A549 treated with CpdA at 1 μM for 4 hours (cell line): Measurements from ENCODE around the gene FLRT1. TPM values are rescaled to one million over a fixed set of nuclear protein-coding genes. Genes with fewer than 3 reads are reported as not detected.

Experiments used
- total RNA-seq: library from RNA; stranded (reverse); fragments of 200-300 nt; extraction: Qiagen RNA extraction; gene quantifications from 5 replicates; pipeline ENCODE4 v1.2.3, GENCODE V29; 2022; ENCODE audit warnings: low read depth

Gene FLRT1, protein sequence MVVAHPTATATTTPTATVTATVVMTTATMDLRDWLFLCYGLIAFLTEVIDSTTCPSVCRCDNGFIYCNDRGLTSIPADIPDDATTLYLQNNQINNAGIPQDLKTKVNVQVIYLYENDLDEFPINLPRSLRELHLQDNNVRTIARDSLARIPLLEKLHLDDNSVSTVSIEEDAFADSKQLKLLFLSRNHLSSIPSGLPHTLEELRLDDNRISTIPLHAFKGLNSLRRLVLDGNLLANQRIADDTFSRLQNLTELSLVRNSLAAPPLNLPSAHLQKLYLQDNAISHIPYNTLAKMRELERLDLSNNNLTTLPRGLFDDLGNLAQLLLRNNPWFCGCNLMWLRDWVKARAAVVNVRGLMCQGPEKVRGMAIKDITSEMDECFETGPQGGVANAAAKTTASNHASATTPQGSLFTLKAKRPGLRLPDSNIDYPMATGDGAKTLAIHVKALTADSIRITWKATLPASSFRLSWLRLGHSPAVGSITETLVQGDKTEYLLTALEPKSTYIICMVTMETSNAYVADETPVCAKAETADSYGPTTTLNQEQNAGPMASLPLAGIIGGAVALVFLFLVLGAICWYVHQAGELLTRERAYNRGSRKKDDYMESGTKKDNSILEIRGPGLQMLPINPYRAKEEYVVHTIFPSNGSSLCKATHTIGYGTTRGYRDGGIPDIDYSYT
- total RNA-seq, result 0.05 to 0.09 TPM (median 0.08 TPM) in 4 of 5 replicates, not detected in the other

DNA sequence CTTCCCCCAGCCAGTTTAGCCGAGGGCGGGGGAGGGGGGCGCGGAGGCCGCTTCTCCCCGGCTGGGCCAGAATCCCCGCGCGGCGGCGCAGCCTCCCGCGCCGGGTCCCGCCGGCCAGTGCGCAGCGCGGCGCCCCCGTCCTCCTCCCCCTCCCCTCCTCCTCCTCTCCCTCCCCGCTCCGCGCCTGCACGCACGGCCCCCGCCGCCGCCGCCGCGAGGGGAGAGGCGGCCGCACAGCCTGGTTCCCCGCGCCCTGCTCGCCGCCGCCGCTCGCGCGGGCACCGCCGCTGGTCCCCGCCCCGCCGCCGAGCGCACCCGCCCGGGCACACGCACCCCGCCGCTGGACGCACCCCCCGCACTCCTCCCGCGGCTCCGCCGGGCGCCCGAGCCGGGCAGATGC, at the start of gene FLRT1:
Gene FLRT1, plus strand, starts transcription at position 356 of the 400 bp plus-strand sequence. CDS start 80,337 bp downstream, outside the sequence.

DNA sequence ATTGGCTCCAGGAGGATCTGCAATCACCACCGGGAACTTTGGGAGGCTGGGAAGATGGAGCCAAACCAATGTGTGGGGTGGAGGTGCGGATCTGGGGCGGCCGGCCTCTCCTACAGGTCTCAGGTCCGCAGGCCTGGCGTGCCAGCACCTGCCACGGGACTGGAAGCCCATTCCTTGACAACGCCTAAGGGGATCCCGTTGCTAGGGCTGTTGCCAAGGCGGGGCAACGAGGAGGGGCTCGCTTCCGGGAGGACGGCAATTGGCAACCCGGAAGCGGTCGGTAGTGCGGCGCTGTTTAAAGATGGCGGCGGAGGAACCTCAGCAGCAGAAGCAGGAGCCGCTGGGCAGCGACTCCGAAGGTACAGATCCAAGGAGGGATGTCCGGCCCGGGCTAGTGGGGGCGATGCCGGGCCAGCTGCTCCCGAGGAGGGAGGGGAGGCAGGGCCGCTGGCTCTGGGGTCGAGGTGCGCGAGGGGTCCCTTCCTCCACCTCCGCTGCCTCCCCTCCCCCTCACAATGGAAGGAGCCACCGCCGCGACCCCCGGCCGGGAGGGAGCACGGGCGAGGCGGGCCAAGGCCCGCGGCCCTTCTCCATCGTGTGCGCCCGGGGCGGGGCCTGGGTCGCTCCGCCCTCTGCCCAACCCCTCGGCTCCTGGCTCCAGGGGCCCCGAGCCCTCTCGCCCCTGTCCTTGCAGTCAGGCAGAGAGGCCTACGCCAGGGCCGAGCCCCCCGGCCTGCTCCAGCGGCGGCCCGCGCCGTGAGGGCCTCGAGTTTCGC, 49.4 kb upstream of the FLRT1 start, which contains the start of gene OTUB1:
Gene OTUB1, plus strand, starts transcription at position 283 of the 776 bp plus-strand sequence. Its CDS starts 19 bp downstream, at position 302.

Other genes starting within 250 kb of the FLRT1 start
- 37.7 to 55.9 TPM (median 51.5 TPM) in 5 replicates for gene SPINDOC, start 222.5 kb upstream of the FLRT1 start, total RNA-seq
- 22.9 to 26.2 TPM (median 24.3 TPM) in 5 replicates for gene MARK2, start 196.8 kb upstream of the FLRT1 start, total RNA-seq
- gene RCOR2, start 118.8 kb upstream of the FLRT1 start, total RNA-seq, result 0.55 to 1.1 TPM (median 1.0 TPM) in 5 replicates
- gene NAA40, start 96.9 kb upstream of the FLRT1 start, total RNA-seq, result 15.1 to 19.0 TPM (median 18.3 TPM) in 5 replicates
- 629 to 1,059 TPM (median 1,023 TPM) in 5 replicates for gene COX8A, start 61.3 kb upstream of the FLRT1 start, total RNA-seq
- 109 to 134 TPM (median 129 TPM) in 5 replicates for gene OTUB1, start 49.5 kb upstream of the FLRT1 start, total RNA-seq
- 7.6 to 13.8 TPM (median 13.3 TPM) in 5 replicates for gene MACROD1, start 130.2 kb downstream of the FLRT1 start, total RNA-seq
- 265 to 294 TPM (median 293 TPM) in 5 replicates for gene STIP1, start 150.2 kb downstream of the FLRT1 start, total RNA-seq
- 1.6 to 4.1 TPM (median 2.1 TPM) in 5 replicates for gene FERMT3, start 170.8 kb downstream of the FLRT1 start, total RNA-seq
- 18.6 to 27.7 TPM (median 26.4 TPM) in 5 replicates for gene TRPT1, start 190.3 kb downstream of the FLRT1 start, total RNA-seq
- 28.5 to 44.9 TPM (median 38.1 TPM) in 5 replicates for gene NUDT22, start 190.3 kb downstream of the FLRT1 start, total RNA-seq
- gene DNAJC4, start 194.6 kb downstream of the FLRT1 start, total RNA-seq, result 19.4 to 21.3 TPM (median 20.1 TPM) in 5 replicates
- 35.7 to 54.5 TPM (median 51.4 TPM) in 5 replicates for gene VEGFB, start 198.7 kb downstream of the FLRT1 start, total RNA-seq
- 125 to 150 TPM (median 146 TPM) in 5 replicates for gene FKBP2, start 205.2 kb downstream of the FLRT1 start, total RNA-seq
- 208 to 393 TPM (median 373 TPM) in 5 replicates for gene PPP1R14B, start 211.0 kb downstream of the FLRT1 start, total RNA-seq
- 16.6 to 24.0 TPM (median 21.3 TPM) in 5 replicates for gene PLCB3, start 215.6 kb downstream of the FLRT1 start, total RNA-seq
- gene BAD, start 248.7 kb downstream of the FLRT1 start, total RNA-seq, result 72.9 to 105 TPM (median 99.7 TPM) in 5 replicates
- gene GPR137, start 249.9 kb downstream of the FLRT1 start, total RNA-seq, result 32.8 to 51.3 TPM (median 49.8 TPM) in 5 replicates